Osteocyte (in vitro differentiated cells): Measurements from ENCODE around the gene DAG1. TPM values are rescaled to one million over a fixed set of nuclear protein-coding genes. Genes with fewer than 3 reads are reported as not detected.

Experiments used
- DNase-seq: peaks from one replicate; pipeline ENCODE4 v3.0.0; 2021; ENCODE audit warnings: mixed read lengths; ENCODE audit not compliant: unreplicated experiment; ENCODE audit errors: extremely low spot score
- H3K27ac Mint-ChIP-seq: one replicate; pipeline ENCODE4 v1.8.0; 2021; ENCODE audit warnings: mild to moderate bottlenecking, mixed read lengths; ENCODE audit not compliant: unreplicated experiment
- H3K27me3 Mint-ChIP-seq: one replicate; pipeline ENCODE4 v1.8.0; 2021; ENCODE audit warnings: mixed read lengths; ENCODE audit not compliant: unreplicated experiment
- H3K36me3 Mint-ChIP-seq: one replicate; pipeline ENCODE4 v1.8.0; 2021; ENCODE audit warnings: mixed read lengths; ENCODE audit not compliant: unreplicated experiment
- H3K4me1 Mint-ChIP-seq: one replicate; pipeline ENCODE4 v1.8.0; 2021; ENCODE audit warnings: mixed read lengths; ENCODE audit not compliant: unreplicated experiment
- H3K4me3 Mint-ChIP-seq: one replicate; pipeline ENCODE4 v1.8.0; 2021; ENCODE audit warnings: mild to moderate bottlenecking, moderate library complexity, mixed read lengths; ENCODE audit not compliant: unreplicated experiment
- H3K9me3 Mint-ChIP-seq: one replicate; pipeline ENCODE4 v1.8.0; 2021; ENCODE audit warnings: mixed read lengths; ENCODE audit not compliant: unreplicated experiment
- CTCF ChIP-seq: fragments of 200-600 bp; sonication (generic); IDR thresholded peaks from 2 replicates; pipeline ENCODE4 v1.5.0; 2021; ENCODE audit warnings: antibody characterized with exemption, mild to moderate bottlenecking, moderate library complexity
- total RNA-seq: library from RNA; stranded (reverse); gene quantifications from 2 replicates; pipeline ENCODE4 v1.2.1, GENCODE V29; 2021

Gene DAG1
- total RNA-seq, 1 donor from 2014 or later: 136 TPM

GRCh38 chr3:49469037-49469935 lies 781 bp upstream of the DAG1 start:
- Mint-ChIP-seq H3K4me1 (peaks cover 32% of the 10 kb centered on the region), H3K9me3 (no peaks in the 10 kb centered on the region), H3K27me3 (no peaks in the 10 kb centered on the region), H3K27ac (peak overlapping the region; percentile 99), H3K4me3 (peak overlapping the region; percentile 84), H3K36me3 (no peaks in the 10 kb centered on the region)
- no peak for TF ChIP-seq CTCF
- DNase-seq: peak; percentile 92

GRCh38 chr3:49470714-49471420 lies 800 bp downstream of the DAG1 start:
- Mint-ChIP-seq H3K4me3 (peak overlapping the region; percentile 81), H3K9me3 (no peaks in the 10 kb centered on the region), H3K27ac (peak overlapping the region; percentile 88), H3K4me1 (peaks cover 33% of the 10 kb centered on the region), H3K27me3 (no peaks in the 10 kb centered on the region), H3K36me3 (no peaks in the 10 kb centered on the region)
- no peak for TF ChIP-seq CTCF
- no peak for DNase-seq

- no peak for TF ChIP-seq CTCF
- H3K27ac Mint-ChIP-seq: peak overlapping the region; percentile 88
- H3K4me1 Mint-ChIP-seq: peaks cover 39% of the 10 kb centered on the region
- no peaks in the 10 kb centered on the region for H3K27me3 Mint-ChIP-seq
- peak overlapping the region; percentile 81 for H3K4me3 Mint-ChIP-seq
- DNase-seq: no peak
- no peaks in the 10 kb centered on the region for H3K36me3 Mint-ChIP-seq
- no peaks in the 10 kb centered on the region for H3K9me3 Mint-ChIP-seq
Measured at GRCh38 chr3:49471856-49472495, 1.9 kb downstream of the DAG1 start.

- Mint-ChIP-seq H3K27me3 (no peaks in the 10 kb centered on the region), H3K9me3 (no peaks in the 10 kb centered on the region), H3K27ac (peak overlapping the region; percentile 39), H3K4me3 (no peak overlapping the region), H3K4me1 (peaks cover 16% of the 10 kb centered on the region), H3K36me3 (peaks cover 13% of the 10 kb centered on the region)
- TF ChIP-seq CTCF: no peak
- no peak for DNase-seq
Measured at GRCh38 chr3:49476563-49476962, 6.5 kb downstream of the DAG1 start.
